Heart left ventricle (tissue), 16 donors: ENCODE results near the gene FAAH. TPM values are rescaled to one million over a fixed set of nuclear protein-coding genes. Genes with fewer than 3 reads are reported as not detected.

ENCODE experiments used
- ATAC-seq, 4 donors: fragments of 200-7000 bp; cut with Tn5 transposase; one replicate each; pipeline ENCODE4 v1.9.1; 2020 to 2022; ENCODE audit warnings: moderate library complexity in 4 of 4, mild to moderate bottlenecking in 3 of 4, moderate number of reproducible peaks in 1 of 4
- DNase-seq, 5 donors: peaks; one replicate each; pipeline ENCODE4 v3.0.0-alpha.2; 2020
- H3K27ac ChIP-seq, 12 donors: fragments of 200-600 bp; sonication (generic) in 4 of 12; one replicate each; pipeline versions ENCODE4 v1.5.0 to v1.8.0; 2016 to 2022; ENCODE audit warnings: mild to moderate bottlenecking in 2 of 12
- H3K27me3 ChIP-seq, 9 donors: fragments of 200-600 bp; sonication (generic) in 2 of 9; one replicate each; pipeline versions ENCODE4 v1.5.1 to v1.8.0; 2016 to 2022; ENCODE audit warnings: mild to moderate bottlenecking in 3 of 9
- H3K36me3 ChIP-seq, 9 donors: fragments of 200-600 bp; sonication (generic) in 2 of 9; one replicate each; pipeline versions ENCODE4 v1.5.0 to v1.8.0; 2018 to 2022; ENCODE audit warnings: mild to moderate bottlenecking in 2 of 9
- H3K4me1 ChIP-seq, 12 donors: fragments of 200-600 bp; sonication (generic) in 4 of 12; one replicate each; pipeline versions ENCODE4 v1.5.0 to v1.8.0; 2016 to 2022; ENCODE audit warnings: mild to moderate bottlenecking in 3 of 12
- H3K4me3 ChIP-seq, 12 donors: fragments of 200-600 bp; sonication (generic) in 4 of 12; one replicate each; pipeline versions ENCODE4 v1.5.0 to v1.8.0; 2017 to 2022; ENCODE audit warnings: mild to moderate bottlenecking in 9 of 12, moderate library complexity in 4 of 12
- H3K9me3 ChIP-seq, 12 donors: fragments of 200-600 bp; sonication (generic) in 4 of 12; one replicate each; pipeline versions ENCODE4 v1.5.0 to v1.8.0; 2016 to 2022; ENCODE audit warnings: mild to moderate bottlenecking in 1 of 12
- POLR2A ChIP-seq, 2 donors: fragments of 450-650 bp; IDR thresholded peaks; one replicate each; pipeline ENCODE4 v1.6.1; 2017; ENCODE audit warnings: antibody characterized with exemption in 2 of 2, mild to moderate bottlenecking in 2 of 2, moderate library complexity in 2 of 2
- WGBS, 4 donors: extraction: QIAGEN DNeasy Blood & Tissue Kit in 2 of 4; methylation state at CpG; one replicate each; pipeline versions ENCODE4 v1.1.5 to v1.1.7; 2013 to 2018; 5-methylcytosine and 5-hydroxymethylcytosine counted together
- intact Hi-C, 10 donors: fragments of 100-400 bp; cut with DNase I; formaldehyde crosslinking; loops; one replicate each; pipeline versions ENCODE4 v1.11.1 to v1.14.2; 2022
- polyA plus RNA-seq, 2 donors: library from polyadenylated mRNA; stranded (reverse); fragments of 200-250 nt; gene quantifications; one replicate each; pipeline ENCODE4 v1.2.3, GENCODE V29; 2013
- total RNA-seq, 9 donors: library from RNA; depleted of rRNA in 2 of 9; stranded (reverse); fragments of >200 nt in 2 of 9; fragmentation: NEBNext Ultra II Directional in 3 of 9; extraction: Animal tissue kit (Norgen Biotek cat#: 25700) in 3 of 9; gene quantifications; one replicate each; pipeline versions ENCODE4 v1.1.0 to v1.2.4, GENCODE V29; 2016 to 2023
- TF ChIP-seq, protein P1 (sequence below), 12 donors: fragments of 200-600 bp; sonication (generic) in 4 of 12; IDR thresholded peaks; one replicate each; pipeline versions ENCODE4 v1.5.0 to v1.8.0; 2018 to 2022; ENCODE audit warnings: antibody characterized with exemption in 12 of 12, mild to moderate bottlenecking in 5 of 12
- donor health status: ischemic (EF 13 %, LVEDD 7.1; RV severe dilation, severe dysfunction).
- donor health status: healthy with polysubstance abuse.
- donor health status: DM: no; HTN: yes; CAD: no.
- donor health status: DM: no; HTN: no; CAD: no.
- donor health status: ischemic (EF 25% LVEDD 6.9; RV normal size, moderate dysfunction).
- donor health status: ischemic (EF 25% LVEDD 5.7; RV mildly dilated, moderate dysfunction).
- donor health status: healthy.
- donor health status: DM: yes; HTN: yes; CAD: no.
- donor health status: ischemic (EF 35%, LVEDD 5.7; RV mildly dilated, moderate dysfunction).
- donor health status: nonischemic (EF 11% LVEDD 7.7; RV severe dilation, severe dysfunction).
- donor health status: DM: yes; HTN: yes; CAD: no.
- donor health status: PGD.
- donor health status: ischemic (EF 29% LVEDD 5.4; RV normal size, mild dysfunction).
- donor health status: nonischemic (EF 23%, LVEDD 6.1; RV moderate dilation, normal function).

The FAAH gene
- total and polyA plus RNA-seq, 11 donors = 1.9 to 8.0 (median 3.5) TPM

DNA sequence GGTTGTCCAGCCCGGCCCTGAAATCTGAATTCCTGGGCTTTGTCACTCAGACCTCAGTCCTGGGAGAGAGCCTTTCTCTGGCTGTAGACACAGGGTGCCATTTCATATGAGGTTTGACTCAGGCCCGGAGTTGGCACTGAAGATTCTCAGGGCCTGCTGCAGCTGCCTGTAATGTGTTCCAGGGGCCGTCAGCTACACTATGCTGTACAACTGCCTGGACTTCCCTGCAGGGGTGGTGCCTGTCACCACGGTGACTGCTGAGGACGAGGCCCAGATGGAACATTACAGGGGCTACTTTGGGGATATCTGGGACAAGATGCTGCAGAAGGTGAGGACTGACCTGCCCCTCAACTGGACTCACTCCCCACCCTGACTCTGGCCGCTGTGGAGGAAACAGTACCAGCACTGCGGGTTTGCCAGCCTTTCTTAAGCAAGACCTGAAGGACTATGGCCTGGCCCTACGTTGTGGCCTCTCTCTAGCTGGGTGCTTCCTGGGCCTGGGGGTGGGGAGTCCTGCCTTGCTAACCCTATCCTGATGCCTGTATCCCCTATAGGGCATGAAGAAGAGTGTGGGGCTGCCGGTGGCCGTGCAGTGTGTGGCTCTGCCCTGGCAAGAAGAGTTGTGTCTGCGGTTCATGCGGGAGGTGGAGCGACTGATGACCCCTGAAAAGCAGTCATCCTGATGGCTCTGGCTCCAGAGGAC, 18.9 kb downstream of the FAAH start:
- TF ChIP-seq, protein P1, sequence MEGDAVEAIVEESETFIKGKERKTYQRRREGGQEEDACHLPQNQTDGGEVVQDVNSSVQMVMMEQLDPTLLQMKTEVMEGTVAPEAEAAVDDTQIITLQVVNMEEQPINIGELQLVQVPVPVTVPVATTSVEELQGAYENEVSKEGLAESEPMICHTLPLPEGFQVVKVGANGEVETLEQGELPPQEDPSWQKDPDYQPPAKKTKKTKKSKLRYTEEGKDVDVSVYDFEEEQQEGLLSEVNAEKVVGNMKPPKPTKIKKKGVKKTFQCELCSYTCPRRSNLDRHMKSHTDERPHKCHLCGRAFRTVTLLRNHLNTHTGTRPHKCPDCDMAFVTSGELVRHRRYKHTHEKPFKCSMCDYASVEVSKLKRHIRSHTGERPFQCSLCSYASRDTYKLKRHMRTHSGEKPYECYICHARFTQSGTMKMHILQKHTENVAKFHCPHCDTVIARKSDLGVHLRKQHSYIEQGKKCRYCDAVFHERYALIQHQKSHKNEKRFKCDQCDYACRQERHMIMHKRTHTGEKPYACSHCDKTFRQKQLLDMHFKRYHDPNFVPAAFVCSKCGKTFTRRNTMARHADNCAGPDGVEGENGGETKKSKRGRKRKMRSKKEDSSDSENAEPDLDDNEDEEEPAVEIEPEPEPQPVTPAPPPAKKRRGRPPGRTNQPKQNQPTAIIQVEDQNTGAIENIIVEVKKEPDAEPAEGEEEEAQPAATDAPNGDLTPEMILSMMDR (IDR thresholded peaks at IDR 0.05) = no peak
- no peak for TF ChIP-seq POLR2A (IDR thresholded peaks at IDR 0.05)
- Histone ChIP-seq H3K36me3 (no peaks in the 10 kb centered on the region), H3K9me3 (no peaks in the 10 kb centered on the region), H3K27me3 (no peaks in the 10 kb centered on the region), H3K27ac (no peak overlapping the region), H3K4me1 (no peaks in the 10 kb centered on the region), H3K4me3 (no peak overlapping the region)
- ATAC-seq (peak; percentile 54 to 78 (median 70)), DNase-seq (peak in 1 of 5 donors; percentile 47)
- intact Hi-C loops = no loop called here
- 71 to 96% (median 75%) methylated on average over 7 to 13 of the region's 13 CpGs for WGBS, 4 donors

DNA sequence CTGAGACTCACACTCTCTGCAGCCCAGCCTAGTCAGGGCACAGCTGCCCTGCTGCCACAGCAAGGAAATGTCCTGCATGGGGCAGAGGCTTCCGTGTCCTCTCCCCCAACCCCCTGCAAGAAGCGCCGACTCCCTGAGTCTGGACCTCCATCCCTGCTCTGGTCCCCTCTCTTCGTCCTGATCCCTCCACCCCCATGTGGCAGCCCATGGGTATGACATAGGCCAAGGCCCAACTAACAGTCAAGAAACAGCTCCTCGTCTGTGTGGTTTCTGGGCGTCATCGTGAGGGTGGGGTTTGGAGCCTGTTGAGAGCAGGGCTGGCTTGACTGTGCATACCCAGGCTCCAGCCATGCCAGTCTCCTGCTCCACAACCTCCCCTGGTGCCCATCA, 19.5 kb downstream of the FAAH start:
- ATAC-seq = peak; percentile 5 to 39 (median 11)
- intact Hi-C loops = no loop called here

DNA sequence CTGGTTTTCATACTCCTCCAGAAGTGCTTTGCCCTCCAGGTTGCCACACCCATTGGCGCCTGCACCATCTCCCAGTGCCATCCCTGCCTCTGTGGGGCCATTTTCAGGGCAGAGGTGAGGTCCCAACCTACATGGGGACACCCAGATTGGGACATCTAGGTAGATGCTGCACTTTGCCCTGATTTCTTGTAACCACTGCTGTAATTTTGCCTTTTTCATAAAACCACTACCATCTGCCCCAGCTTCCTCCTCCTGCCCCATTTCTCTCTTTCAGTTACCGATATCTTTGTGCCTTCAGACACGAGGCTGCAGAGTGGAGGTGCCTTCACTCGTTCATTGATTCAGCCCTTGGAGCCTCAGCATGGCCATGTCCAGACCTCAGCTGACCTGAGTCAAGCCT, 21.4 kb downstream of the FAAH start:
- Histone ChIP-seq H3K9me3 (no peaks in the 10 kb centered on the region), H3K36me3 (no peaks in the 10 kb centered on the region), H3K4me3 (no peak overlapping the region), H3K27ac (no peak overlapping the region), H3K27me3 (no peaks in the 10 kb centered on the region), H3K4me1 (no peaks in the 10 kb centered on the region)
- ATAC-seq (no peak), DNase-seq (no peak)
- TF ChIP-seq, protein P1 (IDR thresholded peaks at IDR 0.05) = no peak
- no peak for TF ChIP-seq POLR2A (IDR thresholded peaks at IDR 0.05)
- intact Hi-C loops = no loop called here
- 76 to 84% (median 79%) methylated on average over 4 of the region's 4 CpGs for WGBS, 4 donors

More for the DNA sequence above, 19.5 kb downstream of the FAAH start:
- Histone ChIP-seq H3K27me3 (no peaks in the 10 kb centered on the region), H3K36me3 (no peaks in the 10 kb centered on the region), H3K4me3 (no peak overlapping the region), H3K9me3 (no peaks in the 10 kb centered on the region), H3K27ac (no peak overlapping the region), H3K4me1 (no peaks in the 10 kb centered on the region)
- 80 to 83% (median 81%) methylated on average over 7 of the region's 7 CpGs for WGBS, 4 donors
- TF ChIP-seq, protein P1 (IDR thresholded peaks at IDR 0.05) = peak in 3 of 12 donors; percentile 8 to 16 (median 14)
- no peak for TF ChIP-seq POLR2A (IDR thresholded peaks at IDR 0.05)
- DNase-seq = no peak

DNA sequence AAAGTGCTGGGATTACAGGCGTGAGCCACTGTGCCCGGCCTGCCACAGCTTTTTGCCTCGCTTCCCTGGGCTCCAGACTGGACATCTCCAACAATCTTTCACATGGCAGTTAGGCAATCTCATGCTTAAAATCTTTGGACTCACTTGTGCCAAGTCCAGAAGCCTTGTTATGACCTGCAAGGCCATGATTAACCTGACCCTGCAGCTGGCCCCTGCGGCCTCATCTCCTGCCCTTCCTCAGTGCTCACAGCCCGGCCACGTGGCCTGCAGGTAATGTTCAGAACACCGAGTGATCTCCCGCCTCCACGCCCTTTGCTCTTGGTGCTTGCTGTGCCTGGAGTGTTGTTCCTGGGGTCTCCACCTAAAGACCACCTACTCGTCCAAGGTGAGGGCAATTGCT, 24.9 kb downstream of the FAAH start:
- Histone ChIP-seq H3K4me1 (no peaks in the 10 kb centered on the region), H3K27ac (no peak overlapping the region), H3K27me3 (peaks cover 0 to 29% (median 0%) of the 10 kb centered on the region in 9 donors), H3K4me3 (no peak overlapping the region), H3K9me3 (no peaks in the 10 kb centered on the region), H3K36me3 (no peaks in the 10 kb centered on the region)
- WGBS, 4 donors = 85 to 91% (median 87%) methylated on average over 10 of the region's 10 CpGs
- ATAC-seq (no peak), DNase-seq (no peak)
- no peak for TF ChIP-seq POLR2A (IDR thresholded peaks at IDR 0.05)
- TF ChIP-seq, protein P1 (IDR thresholded peaks at IDR 0.05) = no peak
- intact Hi-C loops = no loop called here
